ENCODE results near the gene SSMEM1.
"Not testable (repeated sequence)": the region's sequence is repeated elsewhere in the genome, so short reads cannot be mapped to it uniquely, and the experiment has no call there.

SSMEM1 gene

GRCh38 chr7:130234078-130234477 is 26.4 kb downstream of the SSMEM1 start:
- Histone ChIP-seq H3K27ac (ENCODE audit: low read length) (no peak overlapping the region), H4K20me1 (ENCODE audit: insufficient read depth, low read length) (no peaks in the 10 kb centered on the region), H3K4me1 (ENCODE audit: low read length) (no peaks in the 10 kb centered on the region), H3K79me2 (ENCODE audit: low read length) (no peaks in the 10 kb centered on the region), H3K9ac (ENCODE audit: low read length) (no peak overlapping the region), H3K9me3 (ENCODE audit: insufficient read depth, low read length) (no peaks in the 10 kb centered on the region), H2AFZ (ENCODE audit: low read depth, low read length) (no peak overlapping the region), H3K27me3 (ENCODE audit: low read depth, low read length) (no peaks in the 10 kb centered on the region), H3K4me3 (ENCODE audit: low read length) (no peak overlapping the region), H3K36me3 (replicated peaks; ENCODE audit: low read depth, low read length) (no peaks in the 10 kb centered on the region), H3K4me2 (ENCODE audit: low read length) (no peak overlapping the region)
- no peak for TF ChIP-seq EZH2phosphoT487 (IDR thresholded peaks at IDR 0.05; ENCODE audit: low read depth)
- TF ChIP-seq CTCF (IDR thresholded peaks at IDR 0.05; ENCODE audit: low read depth, low read length), result no peak

GRCh38 chr7:130236361-130236760 is 28.7 kb downstream of the SSMEM1 start:
- not testable (repeated sequence) for H3K27me3 ChIP-seq (ENCODE audit: low read depth, low read length); H3K27ac ChIP-seq (ENCODE audit: low read length); H3K36me3 ChIP-seq (replicated peaks; ENCODE audit: low read depth, low read length); H3K4me2 ChIP-seq (ENCODE audit: low read length); H3K4me3 ChIP-seq (ENCODE audit: low read length); H3K4me1 ChIP-seq (ENCODE audit: low read length); H2AFZ ChIP-seq (ENCODE audit: low read depth, low read length); H3K9me3 ChIP-seq (ENCODE audit: insufficient read depth, low read length); H4K20me1 ChIP-seq (ENCODE audit: insufficient read depth, low read length); H3K79me2 ChIP-seq (ENCODE audit: low read length); H3K9ac ChIP-seq (ENCODE audit: low read length)

- Histone ChIP-seq H3K9me3 (ENCODE audit: insufficient read depth, low read length) (no peaks in the 10 kb centered on the region), H2AFZ (ENCODE audit: low read depth, low read length) (no peak overlapping the region)
- TF ChIP-seq CTCF (IDR thresholded peaks at IDR 0.05; ENCODE audit: low read depth, low read length) (no peak), EZH2phosphoT487 (IDR thresholded peaks at IDR 0.05; ENCODE audit: low read depth) (no peak)
Measured at GRCh38 chr7:130240240-130240639, 32.6 kb downstream of the SSMEM1 start.

GRCh38 chr7:130242198-130243014 is 34.7 kb downstream of the SSMEM1 start:
- no peaks in the 10 kb centered on the region for H4K20me1 ChIP-seq (ENCODE audit: insufficient read depth, low read length)

More at GRCh38 chr7:130240240-130240639, 32.6 kb downstream of the SSMEM1 start:
- Histone ChIP-seq H3K36me3 (replicated peaks; ENCODE audit: low read depth, low read length) (no peaks in the 10 kb centered on the region), H3K27ac (ENCODE audit: low read length) (no peak overlapping the region), H3K79me2 (ENCODE audit: low read length) (no peaks in the 10 kb centered on the region), H3K4me1 (ENCODE audit: low read length) (peaks cover 24% of the 10 kb centered on the region), H3K27me3 (ENCODE audit: low read depth, low read length) (no peaks in the 10 kb centered on the region), H3K4me2 (ENCODE audit: low read length) (no peak overlapping the region), H3K4me3 (ENCODE audit: low read length) (no peak overlapping the region), H4K20me1 (ENCODE audit: insufficient read depth, low read length) (no peaks in the 10 kb centered on the region), H3K9ac (ENCODE audit: low read length) (no peak overlapping the region)

GRCh38 chr7:130243486-130243885 is 35.8 kb downstream of the SSMEM1 start:
- H2AFZ ChIP-seq (ENCODE audit: low read depth, low read length); H4K20me1 ChIP-seq (ENCODE audit: insufficient read depth, low read length); H3K27me3 ChIP-seq (ENCODE audit: low read depth, low read length); H3K36me3 ChIP-seq (replicated peaks; ENCODE audit: low read depth, low read length); H3K9me3 ChIP-seq (ENCODE audit: insufficient read depth, low read length); H3K79me2 ChIP-seq (ENCODE audit: low read length): not testable (repeated sequence)
- peaks cover 24% of the 10 kb centered on the region for H3K4me1 ChIP-seq (ENCODE audit: low read length)
- peak overlapping the region; percentile 55 for H3K4me2 ChIP-seq (ENCODE audit: low read length)
- H3K4me3 ChIP-seq (ENCODE audit: low read length), result peak overlapping the region; percentile 26; the same call in 1 of the 2 replicates
- H3K9ac ChIP-seq (ENCODE audit: low read length), result peak overlapping the region; percentile 8; the same call in 1 of the 2 replicates
- H3K27ac ChIP-seq (ENCODE audit: low read length), result peak overlapping the region; percentile 14; the same call in 1 of the 2 replicates

More at GRCh38 chr7:130242198-130243014, 34.7 kb downstream of the SSMEM1 start:
- H3K4me1 ChIP-seq (ENCODE audit: low read length), result peaks cover 24% of the 10 kb centered on the region
- H3K4me3 ChIP-seq (ENCODE audit: low read length), result peak overlapping the region; percentile 40
- no peaks in the 10 kb centered on the region for H3K79me2 ChIP-seq (ENCODE audit: low read length)
- no peaks in the 10 kb centered on the region for H3K27me3 ChIP-seq (ENCODE audit: low read depth, low read length)
- no peaks in the 10 kb centered on the region for H3K36me3 ChIP-seq (replicated peaks; ENCODE audit: low read depth, low read length)
- H2AFZ ChIP-seq (ENCODE audit: low read depth, low read length), result peak overlapping the region; percentile 75
- peak overlapping the region; percentile 53 for H3K4me2 ChIP-seq (ENCODE audit: low read length)
- peak overlapping the region; percentile 12; the same call in 1 of the 2 replicates for H3K9ac ChIP-seq (ENCODE audit: low read length)
- TF ChIP-seq EZH2phosphoT487 (IDR thresholded peaks at IDR 0.05; ENCODE audit: low read depth), result no peak
- TF ChIP-seq CTCF (IDR thresholded peaks at IDR 0.05; ENCODE audit: low read depth, low read length), result peak; percentile 96
- H3K9me3 ChIP-seq (ENCODE audit: insufficient read depth, low read length), result no peaks in the 10 kb centered on the region
- H3K27ac ChIP-seq (ENCODE audit: low read length), result no peak overlapping the region

- H4K20me1 ChIP-seq (ENCODE audit: insufficient read depth, low read length); H3K4me3 ChIP-seq (ENCODE audit: low read length); H2AFZ ChIP-seq (ENCODE audit: low read depth, low read length); H3K79me2 ChIP-seq (ENCODE audit: low read length); H3K4me2 ChIP-seq (ENCODE audit: low read length); H3K27me3 ChIP-seq (ENCODE audit: low read depth, low read length); H3K9me3 ChIP-seq (ENCODE audit: insufficient read depth, low read length); H3K27ac ChIP-seq (ENCODE audit: low read length); H3K36me3 ChIP-seq (replicated peaks; ENCODE audit: low read depth, low read length); H3K9ac ChIP-seq (ENCODE audit: low read length): not testable (repeated sequence)
- H3K4me1 ChIP-seq (ENCODE audit: low read length), result peaks cover 24% of the 10 kb centered on the region
Measured at GRCh38 chr7:130246491-130246890, 38.8 kb downstream of the SSMEM1 start.

- H4K20me1 ChIP-seq (ENCODE audit: insufficient read depth, low read length); H3K4me1 ChIP-seq (ENCODE audit: low read length); H3K4me2 ChIP-seq (ENCODE audit: low read length); H3K9me3 ChIP-seq (ENCODE audit: insufficient read depth, low read length); H3K4me3 ChIP-seq (ENCODE audit: low read length); H3K79me2 ChIP-seq (ENCODE audit: low read length); H2AFZ ChIP-seq (ENCODE audit: low read depth, low read length); H3K9ac ChIP-seq (ENCODE audit: low read length); H3K36me3 ChIP-seq (replicated peaks; ENCODE audit: low read depth, low read length); H3K27me3 ChIP-seq (ENCODE audit: low read depth, low read length); H3K27ac ChIP-seq (ENCODE audit: low read length): not testable (repeated sequence)
Measured at GRCh38 chr7:130248842-130249241, 41.2 kb downstream of the SSMEM1 start.
